ENCODE measurements around the gene CCL18.

- TF ChIP-seq ATOH8 (CRISPR knock-in tag; IDR thresholded peaks at IDR 0.05; ENCODE audit: low read depth) (no peak), EP300 (IDR thresholded peaks at IDR 0.05) (no peak), USF2 (IDR thresholded peaks at IDR 0.05) (no peak), EHF (CRISPR knock-in tag; IDR thresholded peaks at IDR 0.05) (no peak), ZC3H11A (IDR thresholded peaks at IDR 0.05) (no peak), POLR2A (IDR thresholded peaks at IDR 0.05; ENCODE audit: low read length) (no peak), RCOR1 (IDR thresholded peaks at IDR 0.05; ENCODE audit: low read depth, low read length) (no peak), ZSCAN20 (CRISPR knock-in tag; IDR thresholded peaks at IDR 0.05) (no peak), FOXS1 (CRISPR knock-in tag; IDR thresholded peaks at IDR 0.05) (no peak), HOXA7 (CRISPR knock-in tag; IDR thresholded peaks at IDR 0.05) (no peak)
- TF ChIP-seq, protein P1, sequence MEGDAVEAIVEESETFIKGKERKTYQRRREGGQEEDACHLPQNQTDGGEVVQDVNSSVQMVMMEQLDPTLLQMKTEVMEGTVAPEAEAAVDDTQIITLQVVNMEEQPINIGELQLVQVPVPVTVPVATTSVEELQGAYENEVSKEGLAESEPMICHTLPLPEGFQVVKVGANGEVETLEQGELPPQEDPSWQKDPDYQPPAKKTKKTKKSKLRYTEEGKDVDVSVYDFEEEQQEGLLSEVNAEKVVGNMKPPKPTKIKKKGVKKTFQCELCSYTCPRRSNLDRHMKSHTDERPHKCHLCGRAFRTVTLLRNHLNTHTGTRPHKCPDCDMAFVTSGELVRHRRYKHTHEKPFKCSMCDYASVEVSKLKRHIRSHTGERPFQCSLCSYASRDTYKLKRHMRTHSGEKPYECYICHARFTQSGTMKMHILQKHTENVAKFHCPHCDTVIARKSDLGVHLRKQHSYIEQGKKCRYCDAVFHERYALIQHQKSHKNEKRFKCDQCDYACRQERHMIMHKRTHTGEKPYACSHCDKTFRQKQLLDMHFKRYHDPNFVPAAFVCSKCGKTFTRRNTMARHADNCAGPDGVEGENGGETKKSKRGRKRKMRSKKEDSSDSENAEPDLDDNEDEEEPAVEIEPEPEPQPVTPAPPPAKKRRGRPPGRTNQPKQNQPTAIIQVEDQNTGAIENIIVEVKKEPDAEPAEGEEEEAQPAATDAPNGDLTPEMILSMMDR (IDR thresholded peaks at IDR 0.05), result no peak
- TF ChIP-seq, protein P2, sequence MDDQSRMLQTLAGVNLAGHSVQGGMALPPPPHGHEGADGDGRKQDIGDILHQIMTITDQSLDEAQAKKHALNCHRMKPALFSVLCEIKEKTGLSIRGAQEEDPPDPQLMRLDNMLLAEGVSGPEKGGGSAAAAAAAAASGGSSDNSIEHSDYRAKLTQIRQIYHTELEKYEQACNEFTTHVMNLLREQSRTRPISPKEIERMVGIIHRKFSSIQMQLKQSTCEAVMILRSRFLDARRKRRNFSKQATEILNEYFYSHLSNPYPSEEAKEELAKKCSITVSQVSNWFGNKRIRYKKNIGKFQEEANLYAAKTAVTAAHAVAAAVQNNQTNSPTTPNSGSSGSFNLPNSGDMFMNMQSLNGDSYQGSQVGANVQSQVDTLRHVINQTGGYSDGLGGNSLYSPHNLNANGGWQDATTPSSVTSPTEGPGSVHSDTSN (IDR thresholded peaks at IDR 0.05), result no peak
- TF ChIP-seq, protein P3, sequence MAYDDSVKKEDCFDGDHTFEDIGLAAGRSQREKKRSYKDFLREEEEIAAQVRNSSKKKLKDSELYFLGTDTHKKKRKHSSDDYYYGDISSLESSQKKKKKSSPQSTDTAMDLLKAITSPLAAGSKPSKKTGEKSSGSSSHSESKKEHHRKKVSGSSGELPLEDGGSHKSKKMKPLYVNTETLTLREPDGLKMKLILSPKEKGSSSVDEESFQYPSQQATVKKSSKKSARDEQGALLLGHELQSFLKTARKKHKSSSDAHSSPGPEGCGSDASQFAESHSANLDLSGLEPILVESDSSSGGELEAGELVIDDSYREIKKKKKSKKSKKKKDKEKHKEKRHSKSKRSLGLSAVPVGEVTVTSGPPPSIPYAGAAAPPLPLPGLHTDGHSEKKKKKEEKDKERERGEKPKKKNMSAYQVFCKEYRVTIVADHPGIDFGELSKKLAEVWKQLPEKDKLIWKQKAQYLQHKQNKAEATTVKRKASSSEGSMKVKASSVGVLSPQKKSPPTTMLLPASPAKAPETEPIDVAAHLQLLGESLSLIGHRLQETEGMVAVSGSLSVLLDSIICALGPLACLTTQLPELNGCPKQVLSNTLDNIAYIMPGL (CRISPR knock-in tag; IDR thresholded peaks at IDR 0.05; ENCODE audit: borderline replicate concordance), result no peak
Observed at GRCh38 chr17:36036235-36036634, 27.8 kb upstream of the CCL18 start.
